Measurements from ENCODE around the gene SLC6A18.

SLC6A18 gene, protein sequence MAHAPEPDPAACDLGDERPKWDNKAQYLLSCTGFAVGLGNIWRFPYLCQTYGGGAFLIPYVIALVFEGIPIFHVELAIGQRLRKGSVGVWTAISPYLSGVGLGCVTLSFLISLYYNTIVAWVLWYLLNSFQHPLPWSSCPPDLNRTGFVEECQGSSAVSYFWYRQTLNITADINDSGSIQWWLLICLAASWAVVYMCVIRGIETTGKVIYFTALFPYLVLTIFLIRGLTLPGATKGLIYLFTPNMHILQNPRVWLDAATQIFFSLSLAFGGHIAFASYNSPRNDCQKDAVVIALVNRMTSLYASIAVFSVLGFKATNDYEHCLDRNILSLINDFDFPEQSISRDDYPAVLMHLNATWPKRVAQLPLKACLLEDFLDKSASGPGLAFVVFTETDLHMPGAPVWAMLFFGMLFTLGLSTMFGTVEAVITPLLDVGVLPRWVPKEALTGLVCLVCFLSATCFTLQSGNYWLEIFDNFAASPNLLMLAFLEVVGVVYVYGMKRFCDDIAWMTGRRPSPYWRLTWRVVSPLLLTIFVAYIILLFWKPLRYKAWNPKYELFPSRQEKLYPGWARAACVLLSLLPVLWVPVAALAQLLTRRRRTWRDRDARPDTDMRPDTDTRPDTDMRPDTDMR

DNA sequence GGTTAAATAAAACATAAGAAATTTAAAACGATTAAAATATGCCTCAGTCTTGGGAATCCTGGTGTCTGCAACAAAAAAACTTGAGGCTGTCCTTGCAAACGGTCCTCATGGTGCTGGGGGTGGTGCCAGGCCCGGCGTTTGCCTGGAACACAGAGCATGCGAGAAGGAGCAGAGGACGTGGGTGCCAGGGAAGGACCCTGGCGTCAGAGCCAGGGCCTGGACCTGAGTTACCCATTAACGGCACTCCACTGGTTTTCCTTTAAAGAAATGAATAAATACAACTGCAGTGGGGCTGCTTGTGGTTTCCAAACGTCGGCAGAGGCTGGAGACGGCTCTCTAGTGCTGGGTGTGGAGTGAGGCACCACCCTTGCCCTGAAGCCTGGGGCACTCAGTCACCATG, at the start of gene SLC6A18:
TSS of gene SLC6A18 (plus strand) at position 301 of the 400 bp plus-strand sequence. CDS start at position 398, 97 bp downstream.
- no peak for DNase-seq

DNA sequence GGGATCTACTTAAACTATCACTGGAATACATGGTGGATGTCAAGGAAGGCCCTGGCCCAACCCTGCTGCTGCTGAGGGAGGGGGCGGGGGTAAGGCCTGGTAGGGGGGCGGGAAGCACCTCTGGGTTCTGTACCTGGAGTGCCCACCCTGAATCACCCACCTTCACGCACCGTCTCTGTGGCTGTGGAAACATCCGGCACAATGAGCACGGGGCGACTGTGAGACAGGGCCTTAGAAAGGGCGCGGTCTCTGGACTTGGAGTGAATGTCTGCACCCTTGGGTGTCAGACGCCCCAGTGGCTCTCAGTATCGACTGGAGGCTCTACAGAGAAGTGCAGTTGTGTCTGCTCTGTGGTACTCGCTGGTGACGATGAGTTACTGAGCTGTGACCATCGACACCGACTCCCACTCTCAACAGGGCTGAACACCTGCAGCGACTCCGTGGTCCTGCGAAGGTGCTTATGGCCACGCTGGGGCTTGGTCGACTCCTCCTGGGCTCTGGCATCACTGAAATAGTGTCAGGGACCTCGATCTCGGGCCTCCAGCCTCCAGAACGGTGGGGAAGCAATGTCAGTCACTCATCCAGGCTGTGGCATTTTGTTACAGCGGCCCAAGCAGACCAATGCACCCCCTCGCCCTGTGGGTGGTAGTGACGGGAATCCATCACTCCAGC, 49.2 kb upstream of the SLC6A18 start:
- no peak for DNase-seq

DNA sequence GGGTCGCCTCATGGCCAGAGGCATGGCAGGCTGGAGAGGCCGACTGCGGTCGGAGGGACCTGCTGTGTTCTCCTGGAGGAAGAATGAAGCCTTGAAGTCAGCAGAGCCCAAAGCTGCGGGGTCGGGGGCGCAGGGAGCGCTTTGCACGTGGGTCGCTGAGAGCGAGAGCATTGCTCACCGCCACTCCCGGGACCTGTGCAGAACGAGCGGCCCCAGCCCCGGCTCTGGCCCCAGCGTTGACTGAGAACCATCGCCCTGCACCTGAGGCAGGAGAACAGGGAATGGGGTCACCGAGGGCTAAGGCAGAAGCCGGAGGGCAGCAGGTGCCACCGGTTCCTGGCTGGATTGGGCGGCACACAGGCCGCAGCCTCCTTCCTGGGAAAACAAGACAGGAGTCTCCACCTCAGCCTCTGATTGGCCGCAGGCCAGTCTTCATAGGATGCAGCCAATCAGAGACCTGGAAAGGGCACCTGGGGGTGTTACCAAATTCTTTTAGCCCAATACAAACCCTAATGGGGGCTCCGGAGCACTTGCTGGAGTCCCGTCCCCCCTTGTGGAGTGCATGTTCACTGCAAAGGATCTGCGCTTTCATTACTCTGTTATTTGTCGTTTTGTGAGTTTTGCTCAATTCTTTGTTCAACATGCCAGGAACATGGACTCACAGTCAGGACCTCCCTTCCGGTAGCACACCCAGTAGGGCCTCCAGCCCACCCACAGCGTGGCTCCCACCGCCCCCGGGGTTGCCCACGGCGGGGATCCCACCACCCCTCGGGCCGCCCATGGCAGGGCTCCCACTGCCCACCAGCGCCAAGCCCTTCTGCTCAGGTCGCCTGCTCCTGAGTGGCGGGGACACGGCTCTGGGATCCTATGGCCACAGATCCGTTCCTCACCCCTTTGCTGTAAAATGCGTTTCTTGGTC, 48.4 kb upstream of the SLC6A18 start:
- DNase-seq: no peak

DNA sequence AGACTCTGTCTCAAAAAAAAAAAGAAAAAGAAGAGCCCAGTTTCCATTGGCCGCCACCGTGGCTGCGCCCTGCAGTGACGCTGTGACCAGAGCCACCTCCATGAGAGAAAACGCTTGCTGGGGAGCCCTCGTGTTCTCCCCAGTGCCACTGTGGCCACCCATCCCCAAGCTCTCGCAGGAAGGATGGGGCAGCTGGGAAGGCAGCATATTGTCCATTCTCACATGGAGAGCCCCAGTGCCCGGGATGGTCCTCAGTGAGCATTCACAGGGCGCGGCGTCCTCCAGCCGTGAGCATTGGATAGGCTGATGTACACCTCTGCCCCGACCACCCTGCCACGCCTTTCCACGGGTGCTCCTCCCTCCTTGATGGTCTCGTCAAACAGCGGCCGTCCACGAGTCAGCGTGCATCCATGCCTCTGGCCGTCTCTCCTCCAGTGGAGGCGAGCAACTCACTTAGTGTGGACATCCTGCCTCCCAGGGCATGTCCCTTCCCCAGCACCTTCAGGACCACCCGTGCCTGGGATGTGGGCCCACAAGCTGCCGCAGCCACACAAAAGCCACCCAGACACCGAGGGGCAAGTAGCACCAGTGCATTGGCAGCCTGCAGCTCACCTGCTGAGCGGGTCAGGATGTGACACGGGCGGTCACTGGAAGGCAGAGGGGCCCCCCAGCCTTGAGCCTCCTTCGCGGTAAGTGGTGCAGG, 47.2 kb upstream of the SLC6A18 start:
- DNase-seq: no peak

DNA sequence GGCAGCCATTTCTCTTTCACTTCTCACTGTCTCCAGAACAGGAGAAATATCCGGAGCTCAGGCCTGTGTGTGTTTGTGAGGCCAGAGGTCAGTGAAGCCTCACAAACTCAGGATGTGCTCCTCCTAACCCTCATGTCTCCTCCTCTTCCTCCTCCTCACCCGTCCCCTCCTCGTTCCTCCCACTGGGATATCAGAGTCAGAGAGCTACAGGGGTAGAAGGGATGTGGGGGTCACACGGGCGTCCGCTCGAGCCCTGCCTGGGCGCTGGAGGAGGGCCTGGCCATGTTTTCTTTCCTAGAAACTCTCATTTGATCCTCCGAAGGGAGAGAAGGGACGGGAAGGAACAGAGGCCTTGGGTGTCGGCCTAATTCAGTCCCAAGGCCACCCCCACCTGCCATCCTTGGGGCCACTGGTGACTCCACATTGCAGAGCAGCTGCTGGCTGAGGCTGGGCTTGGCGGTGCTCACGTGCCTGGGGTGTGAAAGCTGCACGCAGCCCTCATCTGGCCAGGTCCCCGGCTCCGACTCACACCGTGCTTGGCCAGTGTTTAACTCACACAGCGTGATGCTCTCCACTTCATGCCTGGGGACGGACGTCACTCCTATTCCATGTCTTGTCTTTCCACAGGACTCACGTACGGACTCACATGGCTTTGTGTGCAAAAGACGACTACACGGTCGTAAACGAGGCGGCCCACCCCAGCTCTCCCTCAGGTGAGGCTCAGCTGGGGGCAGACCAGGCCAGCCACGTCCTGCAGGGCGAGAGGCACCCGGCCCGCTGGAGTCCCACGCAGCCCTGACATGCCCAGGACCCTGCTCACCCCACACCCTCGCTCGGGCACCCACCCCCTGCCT, 46.4 kb upstream of the SLC6A18 start:
- no peak for DNase-seq

DNA sequence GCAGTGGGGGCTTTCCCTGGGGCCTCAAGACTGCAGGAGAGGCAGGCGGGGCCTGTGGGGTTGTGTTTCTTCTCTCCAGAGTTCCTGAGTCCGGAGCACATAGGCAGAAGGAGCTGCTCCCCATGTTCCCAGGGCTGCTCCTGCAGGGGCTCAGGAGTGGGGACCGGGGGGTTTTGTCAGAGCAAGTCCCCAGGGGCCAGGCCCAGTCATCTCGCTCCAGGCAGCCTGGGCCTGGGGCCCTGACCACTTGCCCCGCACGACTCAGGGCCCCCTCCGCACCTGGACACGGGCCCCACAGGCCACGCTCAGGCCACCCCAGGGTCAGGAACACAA, 45.8 kb upstream of the SLC6A18 start:
- no peak for DNase-seq

DNA sequence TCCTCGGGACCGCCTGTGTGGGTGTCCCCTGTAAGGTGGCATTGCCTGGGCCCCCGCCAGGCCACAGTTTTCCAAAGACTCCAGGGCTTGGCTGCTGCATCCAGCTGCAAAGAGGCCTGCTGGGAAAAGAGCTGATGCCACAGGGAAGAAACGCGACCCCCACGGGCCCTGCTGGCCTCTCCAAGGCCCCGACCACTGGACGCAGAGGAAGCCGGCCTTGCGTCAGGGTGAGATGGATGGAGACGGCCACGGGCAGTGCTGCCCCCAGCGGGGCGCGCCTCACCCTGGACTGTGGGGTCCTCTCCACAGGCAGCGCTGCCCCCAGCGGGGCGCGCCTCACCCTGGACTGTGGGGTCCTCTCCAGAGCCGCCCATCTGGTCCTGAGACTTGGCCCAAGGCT, 45.1 kb upstream of the SLC6A18 start:
- no peak for DNase-seq

DNA sequence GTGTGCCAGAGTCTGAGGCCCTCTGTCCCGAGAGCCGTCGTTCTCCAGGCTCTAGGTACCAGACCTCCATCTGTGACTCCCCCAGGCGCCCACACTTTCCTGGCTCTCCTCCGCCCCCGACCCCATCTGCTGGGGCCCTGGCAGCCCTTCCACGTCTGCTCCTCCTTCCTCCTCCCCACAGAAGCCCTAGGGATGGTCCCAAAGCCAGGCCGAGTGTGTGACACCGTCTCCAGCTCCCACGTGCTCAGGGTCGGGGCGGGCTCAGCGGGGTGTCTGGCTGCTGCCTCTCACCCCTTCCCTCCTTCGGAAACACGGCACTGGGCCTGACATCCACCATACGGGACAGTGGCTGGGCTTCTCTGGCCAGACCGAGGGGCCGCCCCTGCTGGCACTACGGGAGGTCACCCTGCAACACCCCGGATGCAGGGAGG, 44.3 kb upstream of the SLC6A18 start:
- DNase-seq: no peak

DNA sequence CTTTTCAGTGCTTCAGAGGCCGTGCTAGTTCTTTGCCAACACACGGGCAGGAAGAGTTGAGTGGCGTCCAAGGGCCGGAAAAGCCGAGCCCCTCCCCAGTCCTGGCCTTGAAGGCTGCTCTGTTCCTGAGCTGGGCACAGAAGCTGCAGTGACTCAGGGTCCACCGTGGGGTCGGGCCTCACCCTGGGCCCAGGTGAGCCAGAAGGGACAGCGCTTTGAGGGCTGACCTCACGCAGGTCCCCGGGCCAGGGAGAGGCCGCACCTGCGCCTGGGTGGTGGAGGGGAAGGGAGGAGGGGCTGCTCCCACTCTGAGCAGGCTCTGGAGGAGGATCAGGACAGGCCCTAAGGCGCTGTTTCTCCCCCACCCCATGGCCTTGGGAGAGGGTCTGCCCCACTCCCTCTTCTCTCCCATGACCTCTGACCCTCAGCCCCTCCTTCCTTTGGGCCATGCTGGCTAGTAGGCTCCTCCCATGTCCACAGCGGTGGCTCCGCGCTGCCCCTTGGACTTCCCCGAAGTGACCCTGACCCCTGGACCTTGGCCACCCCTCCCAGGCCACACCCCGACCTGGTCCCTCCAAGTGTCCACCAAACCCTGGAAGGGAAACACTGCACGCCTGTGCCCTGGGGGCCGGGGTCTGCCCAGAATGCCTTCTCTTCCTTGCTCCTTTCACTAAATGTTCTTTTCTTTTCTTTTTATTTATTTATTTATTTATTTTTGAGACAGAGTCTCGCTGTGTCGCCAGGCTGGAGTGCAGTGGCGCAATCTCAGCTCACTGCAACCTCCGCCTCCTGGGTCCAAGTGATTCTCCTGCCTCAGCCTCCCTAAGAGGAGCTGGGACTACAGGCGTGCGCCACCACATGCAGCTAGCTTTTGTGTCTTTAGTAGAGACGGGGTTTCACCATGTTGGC, 43.5 kb upstream of the SLC6A18 start:
- DNase-seq: no peak

DNA sequence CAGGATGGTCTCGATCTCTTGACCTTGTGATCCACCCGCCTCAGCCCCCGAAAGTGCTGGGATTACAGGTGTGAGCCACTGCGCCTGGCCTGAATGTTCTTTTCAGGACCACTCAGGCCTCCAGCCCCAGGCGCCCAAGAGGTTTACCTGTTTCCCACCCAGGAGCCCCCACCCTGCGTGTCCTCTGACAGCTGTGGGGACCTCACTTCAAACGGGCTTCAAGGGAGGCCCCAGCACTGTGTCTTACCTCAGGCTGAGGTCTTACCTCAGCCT, 42.9 kb upstream of the SLC6A18 start:
- DNase-seq: no peak

DNA sequence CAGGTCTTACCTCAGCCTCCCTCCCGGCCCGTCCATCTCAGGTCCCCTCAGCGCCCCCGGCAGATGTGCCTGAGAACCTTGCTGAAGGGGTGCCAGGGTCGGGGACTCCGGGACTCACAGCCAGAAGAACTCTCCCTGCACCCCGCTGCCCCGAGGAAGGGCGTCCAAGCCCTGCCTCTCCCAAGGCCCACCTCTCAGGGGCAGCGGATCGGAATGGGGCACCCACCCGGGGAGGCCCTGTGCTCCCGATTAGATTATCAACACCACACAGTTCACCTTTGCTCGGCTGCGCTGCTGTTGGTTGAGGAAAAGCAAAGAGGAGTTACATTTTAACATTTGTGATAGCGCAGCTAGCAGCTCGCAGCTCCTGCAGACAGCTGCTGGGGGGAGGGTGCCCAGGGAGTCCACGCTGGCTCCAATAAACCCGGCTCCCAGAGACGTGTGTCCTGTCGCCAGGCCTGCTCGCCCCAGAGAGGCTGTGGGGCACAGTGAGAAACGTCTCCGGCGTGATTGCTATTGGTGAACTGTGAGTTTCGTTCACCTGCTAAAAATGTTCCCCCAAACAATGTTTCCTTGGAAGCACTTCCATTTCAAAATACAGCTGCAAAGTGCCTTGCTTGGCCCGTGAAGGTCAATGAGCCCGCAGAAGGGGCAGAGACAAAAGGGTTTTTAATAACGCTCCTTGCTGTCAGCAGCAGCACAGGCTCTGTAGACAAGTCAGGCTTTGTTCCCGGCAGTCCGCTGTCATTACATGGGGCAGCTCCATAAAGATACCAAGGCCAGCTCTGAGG, 42.4 kb upstream of the SLC6A18 start:
- DNase-seq: no peak

DNA sequence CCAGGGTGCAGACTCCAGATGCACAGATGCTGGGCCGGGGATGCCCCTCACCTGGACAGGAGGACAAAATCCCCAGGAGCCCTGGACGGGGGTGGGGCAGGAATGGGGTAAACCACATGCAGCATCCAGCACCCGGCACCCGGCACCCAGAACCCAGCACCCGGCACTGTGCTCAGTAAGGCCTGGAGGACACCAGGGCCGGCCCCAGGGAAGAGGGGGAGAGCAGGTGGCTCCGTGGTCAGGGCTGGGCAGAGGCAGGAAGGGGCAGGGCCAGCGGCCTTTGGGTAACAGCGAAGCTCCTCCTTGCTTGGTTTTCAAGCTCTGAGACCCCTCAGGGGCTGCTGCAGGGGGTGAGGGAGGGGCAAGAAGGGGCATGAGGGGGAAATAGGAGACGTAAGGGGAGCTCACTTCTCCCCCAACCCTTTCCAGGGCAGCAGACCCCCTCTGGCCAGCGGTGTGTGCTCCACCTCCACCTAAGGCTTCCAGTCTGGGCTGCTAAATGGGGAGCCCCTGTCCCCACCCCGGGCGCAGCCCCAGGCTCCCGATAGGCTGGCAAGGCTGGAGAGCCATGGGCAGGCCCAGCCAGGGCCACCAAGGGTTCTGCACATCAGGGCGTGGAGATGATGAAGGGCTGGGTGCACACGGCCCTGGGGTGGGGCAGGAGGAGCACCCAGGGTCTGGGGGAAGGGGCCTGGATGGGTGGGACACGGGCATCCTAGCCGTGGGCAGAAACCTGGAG, 41.6 kb upstream of the SLC6A18 start:
- no peak for DNase-seq

DNA sequence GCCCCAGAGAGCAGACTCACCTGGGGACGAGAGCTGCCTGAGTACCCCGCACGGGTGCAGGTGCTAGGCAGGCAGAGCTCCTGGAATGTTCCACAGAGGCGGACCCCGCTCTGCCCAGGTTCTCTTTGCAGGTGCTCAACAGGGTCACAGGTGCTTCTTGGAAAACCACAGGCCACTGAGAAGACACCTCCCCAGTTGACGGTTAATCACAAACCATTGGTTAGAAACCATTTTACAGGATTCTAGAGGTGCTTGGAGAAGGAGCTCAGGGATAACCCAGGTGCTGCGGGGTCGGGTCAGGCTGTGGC, 41.1 kb upstream of the SLC6A18 start:
- no peak for DNase-seq

DNA sequence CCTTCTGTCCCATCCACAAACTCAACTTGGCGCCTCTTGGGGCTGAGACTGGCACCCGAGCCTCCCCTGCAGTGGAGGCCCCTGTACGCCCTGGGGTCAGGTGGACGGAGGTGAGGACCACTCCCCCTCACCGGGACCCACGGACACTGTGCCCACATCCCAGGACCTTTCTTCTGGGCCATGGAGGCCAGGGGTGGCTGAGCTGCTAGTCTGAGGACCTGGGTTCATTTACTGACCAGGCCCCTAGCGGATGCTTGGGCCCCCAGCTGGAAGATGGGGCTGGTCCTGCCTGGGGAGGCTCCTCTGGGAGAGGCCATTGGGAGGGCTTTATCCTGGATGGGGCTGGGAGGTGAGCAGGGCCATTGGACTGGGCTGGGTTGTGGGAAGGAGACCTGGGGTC, 40.7 kb upstream of the SLC6A18 start:
- no peak for DNase-seq

DNA sequence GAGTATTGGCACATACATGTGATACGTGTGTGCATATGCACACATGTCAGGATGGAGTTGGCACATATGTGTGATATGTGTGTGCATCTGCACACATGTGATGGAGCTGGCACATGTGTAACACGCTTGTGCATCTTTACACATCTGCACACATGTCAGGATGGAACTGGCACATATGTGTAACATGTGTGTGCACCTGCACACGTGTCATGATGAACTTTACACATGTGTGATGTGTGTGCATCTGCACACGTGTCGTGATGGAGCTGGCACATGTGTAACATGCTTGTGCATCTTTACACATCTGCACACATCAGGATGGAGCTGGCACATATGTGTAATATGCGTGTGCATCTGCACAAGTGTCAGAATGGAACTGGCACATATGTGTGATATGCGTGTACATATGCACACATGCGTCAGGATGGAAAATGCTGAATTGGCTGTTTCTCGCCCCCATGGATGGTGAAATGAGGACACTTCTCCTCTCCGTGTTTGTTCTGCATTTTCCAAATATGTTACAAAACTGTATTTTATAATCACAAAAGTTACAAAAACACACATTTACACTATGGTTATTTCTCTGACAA, 40.0 kb upstream of the SLC6A18 start:
- no peak for DNase-seq

DNA sequence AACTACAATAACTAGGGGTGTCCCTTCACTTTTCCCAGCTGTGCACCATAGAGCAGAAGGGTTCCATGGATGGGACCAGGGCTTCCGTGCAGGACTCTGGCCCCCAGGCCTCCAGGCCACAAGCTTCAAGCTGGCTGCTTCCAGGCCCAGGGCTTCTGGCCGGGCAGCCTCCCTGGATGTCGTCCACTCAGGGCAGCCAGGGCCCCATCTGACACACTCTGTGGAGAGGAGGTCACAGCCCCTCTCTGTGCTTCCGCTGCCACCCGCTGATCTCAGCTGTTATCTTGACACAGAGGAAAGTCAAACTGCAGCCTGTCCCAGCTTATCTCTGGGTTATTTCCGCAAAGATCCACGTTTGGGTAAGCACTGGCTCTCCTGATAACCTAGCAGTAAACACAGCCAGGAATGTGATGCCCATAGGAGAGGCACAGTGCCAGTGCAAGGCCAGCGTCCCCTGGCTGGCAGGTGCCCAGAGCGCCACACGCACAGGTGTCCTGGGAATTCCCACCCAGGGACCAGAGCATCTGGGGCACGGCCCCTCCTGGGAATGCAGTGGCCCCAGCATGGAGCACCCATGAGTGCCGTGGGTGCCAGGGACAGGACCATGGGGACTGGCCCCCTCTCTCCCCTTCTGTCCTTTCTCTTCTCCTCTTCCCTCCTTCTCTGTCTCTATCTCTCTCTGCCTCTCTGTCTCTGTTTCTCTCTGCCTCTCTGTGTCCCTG, 39.4 kb upstream of the SLC6A18 start:
- DNase-seq: no peak

DNA sequence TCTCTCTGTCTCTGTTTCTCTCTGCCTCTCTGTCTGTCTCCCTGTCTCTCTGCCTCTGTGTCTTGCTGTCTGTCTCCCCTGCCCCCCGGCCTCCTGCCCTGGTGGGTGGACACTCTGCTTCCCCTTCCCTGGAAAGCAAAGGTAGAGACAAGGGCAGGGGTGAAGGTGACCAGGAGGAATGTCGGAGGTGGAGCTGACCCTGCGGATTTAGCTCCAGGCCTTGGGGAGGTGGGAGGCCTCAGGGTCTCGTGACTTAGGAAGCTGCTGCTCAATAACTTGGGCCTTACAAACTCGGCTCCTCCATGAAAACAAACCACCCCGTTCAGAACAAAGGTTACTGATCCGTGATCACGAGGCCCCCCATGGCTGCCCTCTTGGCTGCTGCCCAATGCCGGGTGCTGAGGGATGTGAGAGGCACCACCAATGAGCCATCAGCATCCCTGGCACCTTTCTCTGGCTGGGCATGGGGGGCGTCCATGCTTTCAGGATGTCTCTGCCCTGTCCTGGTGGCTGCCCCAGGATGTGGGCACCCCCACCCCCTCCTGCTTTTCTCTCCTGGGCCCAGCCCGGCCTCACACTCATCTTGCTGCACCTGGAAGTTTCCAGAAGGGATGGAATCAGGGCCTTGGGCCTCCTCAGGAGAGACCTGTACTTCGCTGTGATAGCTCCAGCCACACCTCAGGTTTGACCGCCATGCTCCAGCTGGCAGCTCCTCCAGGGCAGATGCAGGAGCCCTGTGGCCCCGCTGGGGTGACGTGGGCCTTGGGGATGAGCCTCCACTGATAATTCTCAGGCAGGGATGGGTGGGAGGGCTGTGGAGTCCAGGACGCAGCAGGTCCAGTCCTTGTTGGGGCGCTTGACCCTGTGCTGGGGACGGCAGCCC, 38.6 kb upstream of the SLC6A18 start:
- DNase-seq: no peak
